K562 (cell line): ENCODE measurements around the gene ARMH4. TPM values are rescaled to one million over a fixed set of nuclear protein-coding genes. Genes with fewer than 3 reads are reported as not detected.

ENCODE experiments used
- ATAC-seq: fragments of 200-7000 bp; cut with Tn5 transposase; 3 replicates; pipeline ENCODE4 v1.9.1; 2020; ENCODE audit warnings: moderate library complexity
- BruUV-seq: library from RNA; stranded (reverse); fragments of 400-500 nt; replicated peaks from 2 replicates; lab custom pipeline; 2021; lab: Mats Ljungman, UMichigan
- CTCF ChIA-PET: fragments of 300-600 bp; formaldehyde crosslinking; extraction: SDS; loops from one replicate; lab custom pipeline; 2021; ENCODE audit warnings: low intra/inter-chr PET ratio; lab: Yijun Ruan, JAX
- POLR2A ChIA-PET: fragments of 300-600, 350-650 bp; sonication (Branson Sonifier 250); formaldehyde crosslinking; extraction: SDS; loops from one replicate; lab custom pipeline; 2021; ENCODE audit warnings: antibody characterized with exemption, inconsistent platforms; lab: Yijun Ruan, JAX
- DNase-seq, 4 experiments: peaks; one replicate each; pipeline versions ENCODE4 v3.0.0 to v3.0.0-alpha.2; 2011 to 2018; ENCODE audit warnings: low spot score in 3 of 4, mixed read lengths in 3 of 4; ENCODE audit errors: extremely low read depth in 1 of 4
- FAIRE-seq: peaks from 2 replicates; lab custom pipeline; 2011; peaks lifted over from hg19 to GRCh38; lab: Jason Lieb, UNC
- H2AFZ ChIP-seq: 2 replicates; pipeline ENCODE4 v1.6.0; 2011; ENCODE audit warnings: low read depth, low read length, control low read depth, inconsistent platforms
- H3K27ac ChIP-seq: fragments of 200-600 bp; 3 replicates; pipeline ENCODE4 v1.8.0; 2011; ENCODE audit warnings: low read depth, mild to moderate bottlenecking, control low read depth, inconsistent platforms, low read length, moderate library complexity, mixed read lengths; ENCODE audit errors: extremely low read depth
- H3K27me3 ChIP-seq, 2 experiments: fragments of 300-600 bp in 1 of 2; 2 replicates in 1 of 2; 3 replicates in 1 of 2; pipeline versions ENCODE4 v1.6.0 to v1.8.0; 2011; ENCODE audit warnings: inconsistent platforms in 2 of 2, low read length in 2 of 2, mild to moderate bottlenecking in 1 of 2, mixed read lengths in 1 of 2, moderate library complexity in 1 of 2; ENCODE audit not compliant: control insufficient read depth in 2 of 2, insufficient read depth in 2 of 2
- H3K36me3 ChIP-seq: fragments of 300-600 bp; 3 replicates; pipeline ENCODE4 v1.8.0; 2011; ENCODE audit warnings: mild to moderate bottlenecking, low read length, inconsistent platforms; ENCODE audit not compliant: control insufficient read depth, insufficient read depth
- H3K4me1 ChIP-seq, 2 experiments: fragments of 200-600 bp in 1 of 2; replicated peaks in 1 of 2; 2 replicates in 1 of 2; 3 replicates in 1 of 2; pipeline versions ENCODE4 v1.5.1 to v1.8.0; 2011; ENCODE audit warnings: inconsistent platforms in 2 of 2, low read length in 2 of 2, mild to moderate bottlenecking in 1 of 2, mixed read lengths in 1 of 2, moderate library complexity in 1 of 2; ENCODE audit not compliant: control insufficient read depth in 2 of 2, insufficient read depth in 2 of 2
- H3K4me2 ChIP-seq: 2 replicates; pipeline ENCODE4 v1.6.1; 2011; ENCODE audit warnings: low read length, control low read depth, inconsistent platforms, mixed read lengths; ENCODE audit not compliant: insufficient read depth
- H3K4me3 ChIP-seq: fragments of 200-600 bp; sonication (generic), shearing (Covaris generic); 2 replicates; pipeline ENCODE4 v1.5.1; 2016; ENCODE audit warnings: control low read depth, inconsistent platforms
- H3K79me2 ChIP-seq: fragments of 200-600 bp; 3 replicates; pipeline ENCODE4 v1.8.0; 2011; ENCODE audit warnings: low read length, inconsistent platforms; ENCODE audit not compliant: control insufficient read depth, insufficient read depth
- H3K9ac ChIP-seq, 2 experiments: 2 replicates each; pipeline versions ENCODE4 v1.6.0 to v1.6.1; 2011; ENCODE audit warnings: low read depth in 2 of 2, low read length in 2 of 2, control low read depth in 1 of 2, inconsistent platforms in 1 of 2, mild to moderate bottlenecking in 1 of 2, mixed read lengths in 1 of 2; ENCODE audit not compliant: insufficient read depth in 1 of 2
- H3K9me1 ChIP-seq: one replicate; pipeline ENCODE4 v1.6.0; 2011; ENCODE audit warnings: inconsistent platforms, mild to moderate bottlenecking, low read length, moderate library complexity; ENCODE audit not compliant: control insufficient read depth, insufficient read depth
- H3K9me3 ChIP-seq: replicated peaks from 2 replicates; pipeline ENCODE4 v1.5.1; 2011; ENCODE audit warnings: low read depth, low read length, inconsistent platforms; ENCODE audit not compliant: control insufficient read depth, insufficient read depth
- H4K20me1 ChIP-seq: replicated peaks from 2 replicates; pipeline ENCODE4 v1.6.1; 2011; ENCODE audit warnings: low read length, inconsistent platforms, mixed read lengths; ENCODE audit not compliant: control insufficient read depth, insufficient read depth
- CEBPG ChIP-seq, 3 experiments: fragments of 200-800 bp in 1 of 3; sonication (Bioruptor generic) in 1 of 3; sonication (generic) in 1 of 3; formaldehyde crosslinking in 1 of 3; IDR thresholded peaks in 2 of 3; conservative IDR thresholded peaks in 1 of 3; 2 replicates each; pipeline versions ENCODE4 v1.6.1 to v1.8.0; 2016 to 2022; ENCODE audit warnings: missing compliant biosample characterization in 2 of 3, missing genetic modification characterization in 2 of 3, mild to moderate bottlenecking in 1 of 3, missing genetic modification reagents in 1 of 3
- CSDE1 ChIP-seq, 2 experiments: fragments of 450-650 bp; IDR thresholded peaks; 2 replicates each; pipeline ENCODE4 v1.6.1; 2016; ENCODE audit warnings: mild to moderate bottlenecking in 1 of 2
- NR2F6 ChIP-seq: fragments of 450-650 bp; formaldehyde crosslinking; IDR thresholded peaks from 2 replicates; pipeline ENCODE4 v1.4.0; 2020; ENCODE audit warnings: mild to moderate bottlenecking
- WGBS: fragments of 100-300 bp; shearing (Covaris generic); methylation state at CpG from one replicate; pipeline ENCODE4 v1.1.6; 2016; ENCODE audit warnings: low coverage, mixed read lengths; ENCODE audit not compliant: insufficient coverage; ENCODE audit errors: missing lambda C conversion rate; 5-methylcytosine and 5-hydroxymethylcytosine counted together
- in situ Hi-C: fragments of 300-500 bp; cut with MboI; formaldehyde crosslinking; loops from 4 replicates; pipeline ENCODE4 v1.15.0; 2018; ENCODE audit warnings: inconsistent platforms, mixed read lengths
- intact Hi-C: fragments of 100-400 bp; cut with micrococcal nuclease; formaldehyde crosslinking; loops from 2 replicates; pipeline ENCODE4 v1.14.2; 2022
- polyA plus RNA-seq, 8 experiments: library from polyadenylated mRNA; depleted of rRNA in 4 of 8; stranded (reverse) in 5 of 8; unstranded in 3 of 8; fragments of >200 nt; fragmentation: Nextera tagmentation in 2 of 8; fragmentation: Illumina TruSeq in 1 of 8; extraction: Ambion mirVana in 2 of 8; extraction: Trizol in 1 of 8; gene quantifications; 2 replicates each; pipeline versions ENCODE4 v1.2.1 to v1.2.3, GENCODE V29; 2011 to 2014; ENCODE audit warnings: inconsistent platforms in 1 of 8, missing spikeins in 1 of 8
- total RNA-seq, 7 experiments: library from RNA; depleted of rRNA in 6 of 7; stranded (reverse); fragments of >200 nt in 6 of 7; fragmentation: Illumina TruSeq in 2 of 7; extraction: Trizol in 2 of 7; gene quantifications; 2 replicates each; pipeline versions ENCODE4 v1.2.1 to v1.2.3, GENCODE V29; 2011 to 2021; ENCODE audit warnings: low replicate concordance in 1 of 7
- TF ChIP-seq, protein P1 (sequence below), 2 experiments: fragments of 450-650 bp in 1 of 2; sonication (generic) in 1 of 2; formaldehyde crosslinking in 1 of 2; IDR thresholded peaks in 1 of 2; conservative IDR thresholded peaks in 1 of 2; 2 replicates each; pipeline versions ENCODE4 v1.6.1 to v1.8.1; 2016 to 2023; ENCODE audit warnings: mild to moderate bottlenecking in 2 of 2, moderate library complexity in 2 of 2, inconsistent platforms in 1 of 2, missing genetic modification reagents in 1 of 2

Gene ARMH4
- total and polyA plus RNA-seq, 9 of the 15 experiments (the other 6 are each of a cell fraction or from before 2014, with no cell fraction given), result 0.06 to 0.98 (median 0.07) TPM; not detected in 2

DNA sequence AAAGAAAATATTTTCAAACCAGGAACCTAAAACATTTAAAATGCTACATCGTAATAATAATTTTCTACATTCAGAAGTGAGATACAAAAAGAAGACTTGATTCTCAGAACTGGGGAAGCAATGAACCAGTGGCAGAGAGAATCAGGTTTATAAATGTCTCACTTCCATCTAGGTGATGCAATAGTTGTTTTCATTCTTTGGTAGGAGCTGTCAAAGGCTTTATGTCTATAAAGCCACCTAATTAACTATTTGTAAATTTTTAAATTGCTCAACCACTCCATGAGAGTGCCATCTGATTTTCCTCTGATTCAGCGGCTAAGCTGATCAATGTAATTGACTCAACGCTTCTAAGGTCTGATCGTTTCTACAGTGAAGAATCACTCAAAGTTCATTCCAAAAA, 66.1 kb downstream of the ARMH4 start:
- no peaks in the 10 kb centered on the region for H3K36me3 ChIP-seq
- no peak overlapping the region for H3K9ac ChIP-seq
- H3K79me2 ChIP-seq, result no peaks in the 10 kb centered on the region
- no peaks in the 10 kb centered on the region; a peak in 1 of 5 replicates for H3K4me1 ChIP-seq
- ChIA-PET POLR2A (no interaction called here), CTCF (no interaction called here)
- no peak for DNase-seq
- whole genome bisulfite sequencing, result 0% methylated on average over 4 of the region's 4 CpGs
- H3K9me3 ChIP-seq, result no peaks in the 10 kb centered on the region
- no peak for ATAC-seq
- TF ChIP-seq, protein P1, sequence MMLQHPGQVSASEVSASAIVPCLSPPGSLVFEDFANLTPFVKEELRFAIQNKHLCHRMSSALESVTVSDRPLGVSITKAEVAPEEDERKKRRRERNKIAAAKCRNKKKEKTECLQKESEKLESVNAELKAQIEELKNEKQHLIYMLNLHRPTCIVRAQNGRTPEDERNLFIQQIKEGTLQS (IDR thresholded peaks at IDR 0.05), result peak; percentile 38
- TF ChIP-seq, protein P1 (CRISPR knock-in tag; conservative IDR thresholded peaks at IDR 0.05), result no peak
- TF ChIP-seq CEBPG (CRISPR knock-in tag; IDR thresholded peaks at IDR 0.05), result no peak
- TF ChIP-seq CEBPG (tag; conservative IDR thresholded peaks at IDR 0.05 in 1 of 2, IDR thresholded peaks at IDR 0.05 in 1 of 2), result peak; percentile 35 to 67; a peak in 3 of 4 replicates
- no peak for TF ChIP-seq NR2F6 (CRISPR knock-in tag)
- TF ChIP-seq CSDE1 (IDR thresholded peaks at IDR 0.05), result no peak
- no peak overlapping the region for H3K4me3 ChIP-seq
- H3K9me1 ChIP-seq, result no peaks in the 10 kb centered on the region
- BruUV-seq, result no TSS peak
- no peak for FAIRE-seq
- no peak overlapping the region for H2AFZ ChIP-seq
- H3K27me3 ChIP-seq, result no peaks in the 10 kb centered on the region
- H3K4me2 ChIP-seq, result no peak overlapping the region
- in situ Hi-C loops, result loop anchor here (10.0 kb wide), 1 partner anchor 601 kb away; no protein-coding TSS in a partner anchor
- H3K27ac ChIP-seq, result no peak overlapping the region
- no peaks in the 10 kb centered on the region for H4K20me1 ChIP-seq
- intact Hi-C loops, result no loop called here
